HG03571 (cell line): ENCODE measurements around the gene BICD2.

Source experiments
- ATAC-seq: cut with Tn5 transposase; IDR thresholded peaks from one replicate; pipeline ENCODE4 v1.9.1; 2021; ENCODE audit not compliant: unreplicated experiment

Gene BICD2

GRCh38 chr9:92728831-92729734 lies 35.5 kb downstream of the BICD2 start:
- peak; percentile 66 for ATAC-seq

DNA sequence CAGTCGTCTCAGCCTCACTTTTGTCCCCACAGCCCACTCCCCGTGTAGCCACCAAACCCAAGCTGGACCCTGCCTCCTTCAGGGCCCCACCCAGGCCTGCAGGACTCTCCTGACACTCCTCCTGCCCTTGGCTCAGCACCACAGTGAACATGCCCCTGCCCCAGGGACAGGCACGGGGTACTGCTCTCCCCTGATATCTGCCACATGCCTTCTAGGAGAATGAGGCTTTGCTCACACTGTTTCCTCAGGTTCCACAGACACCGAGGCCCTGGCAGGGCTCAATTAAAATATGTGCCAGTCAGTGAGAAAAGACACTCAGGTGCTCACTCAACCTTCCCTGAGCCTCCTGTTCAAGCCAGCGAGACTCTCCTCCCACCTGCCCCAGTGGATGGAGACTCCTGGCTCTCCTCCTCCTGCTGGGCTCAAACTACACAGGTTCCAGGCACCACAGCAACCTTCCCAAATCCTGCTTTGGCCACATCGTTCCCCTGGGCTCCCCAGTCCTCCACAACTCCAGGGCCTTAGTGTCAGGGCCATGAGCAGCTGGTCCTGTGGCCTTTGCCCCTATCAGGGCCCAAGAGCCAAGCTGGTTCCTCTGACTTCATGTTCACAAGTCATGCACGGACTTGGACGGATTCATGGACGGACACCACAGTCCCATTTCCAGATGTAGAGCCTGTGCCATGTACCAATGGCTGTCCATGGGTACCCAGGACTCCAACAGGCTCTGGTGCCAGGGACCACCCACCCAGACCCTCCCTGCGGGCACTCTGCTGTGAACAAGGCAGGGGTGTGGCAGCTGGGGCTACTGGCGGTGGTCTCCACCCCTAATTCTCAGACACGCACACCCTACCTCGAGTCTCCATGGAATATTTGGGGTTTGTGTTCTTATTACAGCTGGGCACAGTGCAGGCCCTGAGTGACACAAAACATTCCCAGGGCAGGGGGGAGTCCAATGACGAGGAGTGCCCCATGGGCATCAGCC lies 36.6 kb downstream of the BICD2 start:
- ATAC-seq: no peak

GRCh38 chr9:92726971-92727715 lies 37.5 kb downstream of the BICD2 start:
- ATAC-seq: no peak

GRCh38 chr9:92726348-92726747 lies 38.3 kb downstream of the BICD2 start:
- no peak for ATAC-seq

DNA sequence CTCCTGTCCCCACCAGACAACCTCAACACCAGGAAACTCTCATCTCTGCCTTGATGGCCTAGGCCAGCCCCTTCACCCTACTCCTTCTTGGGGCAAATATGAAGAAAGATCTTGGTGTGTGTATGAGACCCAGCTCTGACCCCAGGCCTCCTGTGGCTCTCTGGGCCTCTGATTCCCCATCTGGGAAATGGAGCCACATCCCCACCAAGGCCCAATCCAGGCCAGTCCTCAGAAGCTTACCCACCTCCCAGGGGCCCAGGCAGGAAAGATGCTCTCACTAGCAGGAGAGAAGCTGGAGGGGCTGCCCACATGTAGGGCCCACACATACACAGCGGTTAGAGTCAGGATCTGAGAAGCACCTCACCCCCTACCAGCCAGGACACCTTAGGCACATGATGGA lies 38.9 kb downstream of the BICD2 start:
- no peak for ATAC-seq

DNA sequence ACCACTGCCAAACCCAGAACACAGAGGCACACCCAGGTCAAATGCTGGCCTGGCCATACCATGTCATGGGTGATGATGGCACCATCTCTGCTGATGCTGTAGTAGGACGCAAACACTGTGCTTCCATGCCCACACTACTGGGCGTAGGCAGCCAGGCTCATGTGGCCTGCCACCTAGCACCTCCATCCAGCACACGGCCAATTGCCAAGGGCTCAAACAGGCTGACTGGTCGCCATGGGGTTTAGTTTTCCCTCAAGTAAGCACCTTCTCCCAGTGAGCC lies 39.4 kb downstream of the BICD2 start:
- ATAC-seq: no peak

- ATAC-seq: no peak
Measured at GRCh38 chr9:92724528-92725265, 39.9 kb downstream of the BICD2 start.

GRCh38 chr9:92723801-92724323 lies 40.8 kb downstream of the BICD2 start:
- no peak for ATAC-seq

DNA sequence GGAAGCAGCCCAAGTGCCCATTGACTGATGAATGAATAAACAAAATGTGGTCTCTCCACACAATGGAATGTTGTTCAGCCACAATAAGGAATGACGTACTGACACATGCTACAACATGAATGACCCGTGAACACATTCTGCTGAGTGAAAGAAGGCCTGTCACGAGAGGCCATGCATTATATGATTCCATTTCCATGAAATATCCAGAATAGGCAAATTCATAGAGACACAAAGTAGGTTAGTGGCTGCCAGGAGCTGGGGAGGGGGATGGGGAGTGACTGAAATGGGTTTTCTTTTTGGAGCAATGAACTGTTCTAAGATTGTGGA lies 41.4 kb downstream of the BICD2 start:
- ATAC-seq: no peak

- no peak for ATAC-seq
Measured at GRCh38 chr9:92722386-92723298, 42.0 kb downstream of the BICD2 start.

DNA sequence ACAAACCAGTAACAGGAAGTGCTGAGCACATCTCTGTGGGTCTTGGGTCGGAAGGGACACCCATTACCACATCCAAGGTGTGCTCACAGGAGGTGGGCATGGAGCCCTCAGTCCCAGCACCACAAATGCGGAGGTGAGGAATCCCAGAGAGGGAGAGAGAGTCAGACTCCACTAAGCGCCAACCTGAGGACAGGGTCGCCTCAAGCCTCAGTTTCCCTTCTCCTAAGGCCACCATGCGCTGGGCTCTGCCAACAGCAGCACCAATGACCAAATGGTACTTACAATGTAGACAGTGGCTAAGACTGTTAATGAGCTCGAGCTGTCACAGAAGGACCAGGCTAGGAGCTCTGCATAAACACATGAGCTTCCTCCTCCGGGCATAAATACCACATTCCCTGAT lies 43.1 kb downstream of the BICD2 start:
- ATAC-seq: no peak

- no peak for ATAC-seq
Measured at GRCh38 chr9:92720807-92721535, 43.7 kb downstream of the BICD2 start.

DNA sequence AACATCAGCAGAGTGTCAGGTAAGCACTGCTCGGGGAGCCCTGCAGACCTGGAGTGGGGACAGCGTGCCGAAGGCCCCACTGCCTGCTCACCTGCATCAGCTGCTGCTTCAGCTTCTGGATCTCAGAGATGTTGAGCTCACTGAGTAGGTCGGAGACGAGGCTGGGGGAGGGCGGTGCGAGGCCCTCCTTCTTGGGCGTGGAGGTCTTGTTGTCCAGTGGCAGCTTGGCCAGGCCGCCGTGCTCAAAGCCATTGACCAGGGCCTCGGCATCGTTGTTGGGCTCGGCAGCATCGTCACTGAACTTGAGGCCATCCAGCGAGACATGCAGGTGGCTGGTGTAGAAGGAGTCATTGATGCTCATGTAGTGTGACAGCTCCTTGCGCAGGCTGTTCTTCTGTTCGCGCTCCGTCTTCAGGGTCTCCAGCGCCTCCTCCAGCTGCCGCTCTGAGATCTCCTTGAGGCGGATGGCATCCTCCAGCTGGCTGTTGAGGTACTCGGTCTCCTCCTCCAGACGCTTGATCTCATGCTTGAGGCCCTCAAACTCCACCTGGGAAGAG lies 44.3 kb downstream of the BICD2 start:
- no peak for ATAC-seq

- ATAC-seq: no peak
Measured at GRCh38 chr9:92719028-92719647, 45.5 kb downstream of the BICD2 start.

- no peak for ATAC-seq
Measured at GRCh38 chr9:92718086-92719001, 46.3 kb downstream of the BICD2 start.

GRCh38 chr9:92717201-92718085 lies 47.2 kb downstream of the BICD2 start:
- peak; percentile 58 for ATAC-seq
